ENCODE data around the gene BANK1. TPM values are rescaled to one million over a fixed set of nuclear protein-coding genes. Genes with fewer than 3 reads are reported as not detected.

The BANK1 gene
- total RNA-seq, 1 experiment from 2014 or later: 1.1 TPM

DNA sequence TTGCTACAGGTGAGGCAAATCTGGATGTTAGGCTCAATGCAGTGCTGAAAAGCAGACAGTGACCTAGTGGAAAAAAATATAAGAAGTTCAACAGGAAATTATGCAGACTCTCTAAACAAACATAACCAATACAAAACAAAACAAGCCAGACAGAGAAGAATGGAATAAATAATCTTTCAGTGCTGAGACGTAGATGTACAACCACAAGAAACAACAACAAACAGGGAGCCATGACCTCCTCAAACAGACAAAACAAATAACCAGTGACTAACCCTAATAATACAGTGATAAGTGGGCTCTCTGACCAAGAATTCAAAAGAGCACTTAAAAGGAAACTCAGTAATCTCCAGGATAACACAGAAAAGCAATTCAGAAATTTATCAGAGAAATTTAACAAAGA is 315.5 kb downstream of the BANK1 start:
- Mint-ChIP-seq H3K4me3 (no peak overlapping the region), H3K27ac (no peak overlapping the region; a peak in 1 of 7 replicates), H3K9me3 (peaks cover 29 to 32% of the 10 kb centered on the region in 2 experiments), H3K27me3 (ENCODE audit: low read depth) (no peaks in the 10 kb centered on the region), H3K36me3 (ENCODE audit: insufficient read depth in 1 of 3, low read depth in 3 of 3) (peaks cover 7 to 26% (median 9%) of the 10 kb centered on the region in 3 experiments), H3K4me1 (no peaks in the 10 kb centered on the region)
- Histone ChIP-seq H3K14ac (ENCODE audit: insufficient read depth, low read length) (no peak overlapping the region), H4K8ac (replicated peaks; ENCODE audit: insufficient read length, low read depth, low read length) (no peak overlapping the region), H2BK5ac (ENCODE audit: insufficient read length, low read length) (no peak overlapping the region), H3K27ac (ENCODE audit: insufficient read length, low read depth, low read length) (no peak overlapping the region), H2AK5ac (ENCODE audit: insufficient read length, low read length) (no peak overlapping the region), H2BK12ac (ENCODE audit: insufficient read length, low read depth, low read length) (no peak overlapping the region), H4K5ac (ENCODE audit: insufficient read length, low read depth, low read length) (no peak overlapping the region), H4K20me1 (ENCODE audit: control insufficient read depth, insufficient read depth, insufficient read length) (no peaks in the 10 kb centered on the region), H3K4me2 (ENCODE audit: insufficient read depth, insufficient read length, low read length) (no peak overlapping the region), H4K91ac (ENCODE audit: insufficient read length, low read depth, low read length) (no peak overlapping the region), H3K79me2 (ENCODE audit: insufficient read depth, low read length) (no peaks in the 10 kb centered on the region), H3K4me1 (ENCODE audit: insufficient read depth, low read length) (no peaks in the 10 kb centered on the region), H3K56ac (ENCODE audit: insufficient read length, low read depth, low read length) (no peak overlapping the region), H3T11ph (ENCODE audit: low read length) (no peak overlapping the region), H2BK120ac (ENCODE audit: low read depth, low read length, poor library complexity, severe bottlenecking) (no peak overlapping the region), H3K4ac (ENCODE audit: low read depth, low read length) (no peak overlapping the region), H2BK20ac (ENCODE audit: low read depth, low read length, poor library complexity, severe bottlenecking) (no peak overlapping the region), H2BK15ac (ENCODE audit: low read depth, low read length) (no peak overlapping the region), H3K18ac (ENCODE audit: insufficient read length, low read depth, low read length) (no peak overlapping the region), H3K79me1 (ENCODE audit: insufficient read depth, low read depth, low read length, poor library complexity, severe bottlenecking) (no peaks in the 10 kb centered on the region), H3K9me3 (ENCODE audit: control insufficient read depth, low read depth, low read length) (no peaks in the 10 kb centered on the region), H3K23ac (ENCODE audit: insufficient read length, low read depth, low read length) (no peak overlapping the region), H2AFZ (ENCODE audit: low read length) (no peak overlapping the region), H3K9ac (ENCODE audit: extremely low read depth, insufficient read length, low read length) (no peak overlapping the region), H3K27me3 (ENCODE audit: insufficient read depth, low read length) (no peaks in the 10 kb centered on the region), H3K23me2 (ENCODE audit: insufficient read length, low read depth, low read length, poor library complexity, severe bottlenecking) (no peaks in the 10 kb centered on the region)
- TF ChIP-seq, protein P1, sequence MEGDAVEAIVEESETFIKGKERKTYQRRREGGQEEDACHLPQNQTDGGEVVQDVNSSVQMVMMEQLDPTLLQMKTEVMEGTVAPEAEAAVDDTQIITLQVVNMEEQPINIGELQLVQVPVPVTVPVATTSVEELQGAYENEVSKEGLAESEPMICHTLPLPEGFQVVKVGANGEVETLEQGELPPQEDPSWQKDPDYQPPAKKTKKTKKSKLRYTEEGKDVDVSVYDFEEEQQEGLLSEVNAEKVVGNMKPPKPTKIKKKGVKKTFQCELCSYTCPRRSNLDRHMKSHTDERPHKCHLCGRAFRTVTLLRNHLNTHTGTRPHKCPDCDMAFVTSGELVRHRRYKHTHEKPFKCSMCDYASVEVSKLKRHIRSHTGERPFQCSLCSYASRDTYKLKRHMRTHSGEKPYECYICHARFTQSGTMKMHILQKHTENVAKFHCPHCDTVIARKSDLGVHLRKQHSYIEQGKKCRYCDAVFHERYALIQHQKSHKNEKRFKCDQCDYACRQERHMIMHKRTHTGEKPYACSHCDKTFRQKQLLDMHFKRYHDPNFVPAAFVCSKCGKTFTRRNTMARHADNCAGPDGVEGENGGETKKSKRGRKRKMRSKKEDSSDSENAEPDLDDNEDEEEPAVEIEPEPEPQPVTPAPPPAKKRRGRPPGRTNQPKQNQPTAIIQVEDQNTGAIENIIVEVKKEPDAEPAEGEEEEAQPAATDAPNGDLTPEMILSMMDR (conservative IDR thresholded peaks at IDR 0.05): no peak
- DNase-seq: no peak
- WGBS (ENCODE audit: extremely low coverage, insufficient read length, low lambda C conversion rate): no CpG with 5 or more reads among the region's 1 CpG

Measured in H9 (cell line).